Hepatocyte (in vitro differentiated cells): ENCODE results near the gene YEATS2. TPM values are rescaled to one million over a fixed set of nuclear protein-coding genes. Genes with fewer than 3 reads are reported as not detected.

Source experiments
- DNase-seq: peaks from one replicate; pipeline ENCODE4 v3.0.0-alpha.2; 2016; ENCODE audit warnings: low spot score
- H2AFZ ChIP-seq: fragments of 200-600 bp; sonication (generic); 2 replicates; pipeline ENCODE4 v1.6.0; 2016; ENCODE audit warnings: antibody characterized with exemption, mild to moderate bottlenecking
- H3K27ac ChIP-seq: fragments of 200-600 bp; sonication (generic); 2 replicates; pipeline ENCODE4 v1.5.1; 2016; ENCODE audit warnings: mild to moderate bottlenecking
- H3K27me3 ChIP-seq: fragments of 200-600 bp; sonication (generic); 2 replicates; pipeline ENCODE4 v1.6.1; 2016
- H3K36me3 ChIP-seq: fragments of 200-600 bp; sonication (generic); replicated peaks from 2 replicates; pipeline ENCODE4 v1.5.1; 2016; ENCODE audit warnings: low read depth; ENCODE audit not compliant: insufficient read depth
- H3K4me1 ChIP-seq: fragments of 200-600 bp; sonication (generic); 2 replicates; pipeline ENCODE4 v1.5.1; 2016; ENCODE audit warnings: mild to moderate bottlenecking, moderate library complexity; ENCODE audit not compliant: insufficient read depth
- H3K4me2 ChIP-seq: fragments of 200-600 bp; sonication (generic); 2 replicates; pipeline ENCODE4 v1.6.0; 2016
- H3K4me3 ChIP-seq: fragments of 200-600 bp; sonication (generic); 2 replicates; pipeline ENCODE4 v1.5.1; 2016; ENCODE audit warnings: mild to moderate bottlenecking
- H3K79me2 ChIP-seq: fragments of 200-600 bp; sonication (generic); 2 replicates; pipeline ENCODE4 v1.6.0; 2017; ENCODE audit warnings: mild to moderate bottlenecking
- H3K9me2 ChIP-seq: fragments of 200-600 bp; sonication (generic); replicated peaks from 2 replicates; pipeline ENCODE4 v1.6.0; 2017; ENCODE audit warnings: mild to moderate bottlenecking; ENCODE audit not compliant: insufficient read depth
- H3K9me3 ChIP-seq: fragments of 200-600 bp; sonication (generic); 2 replicates; pipeline ENCODE4 v1.5.1; 2016; ENCODE audit warnings: low read depth, mild to moderate bottlenecking
- H4K20me1 ChIP-seq: fragments of 200-600 bp; sonication (generic); 2 replicates; pipeline ENCODE4 v1.6.0; 2016; ENCODE audit warnings: mild to moderate bottlenecking; ENCODE audit not compliant: insufficient read depth, poor library complexity, severe bottlenecking
- CTCF ChIP-seq: fragments of 200-600 bp; sonication (generic); IDR thresholded peaks from 2 replicates; pipeline ENCODE4 v1.5.1; 2016; ENCODE audit warnings: antibody characterized with exemption, mild to moderate bottlenecking; ENCODE audit not compliant: poor library complexity
- EZH2 ChIP-seq: fragments of 200-600 bp; sonication (generic); IDR thresholded peaks from 2 replicates; pipeline ENCODE4 v1.6.1; 2016; ENCODE audit warnings: antibody characterized with exemption, mild to moderate bottlenecking, borderline replicate concordance
- EZH2phosphoT487 ChIP-seq: fragments of 200-600 bp; sonication (generic); IDR thresholded peaks from one replicate; pipeline ENCODE4 v1.6.1; 2018; ENCODE audit warnings: antibody characterized with exemption, mild to moderate bottlenecking, low read depth, moderate library complexity; ENCODE audit not compliant: unreplicated experiment, severe bottlenecking
- WGBS: methylation state at CpG from one replicate; pipeline ENCODE4 v1.1.6; 2016; ENCODE audit warnings: low lambda C conversion rate; ENCODE audit errors: missing lambda C conversion rate; 5-methylcytosine and 5-hydroxymethylcytosine counted together
- polyA plus RNA-seq: library from polyadenylated mRNA; unstranded; fragments of >200 nt; fragmentation: Nextera tagmentation; extraction: Ambion mirVana; gene quantifications from 2 replicates; pipeline ENCODE4 v1.2.1, GENCODE V29; 2016
- total RNA-seq: library from RNA; depleted of rRNA; stranded (reverse); fragments of >200 nt; gene quantifications from 2 replicates; pipeline ENCODE4 v1.2.3, GENCODE V29; 2014

YEATS2 gene
- total and polyA plus RNA-seq, 2 experiments from 2014 or later, result 12.5 to 21.5 TPM

- peaks cover 5% of the 10 kb centered on the region for H3K36me3 ChIP-seq
- H3K27ac ChIP-seq, result peak overlapping the region; percentile 83
- H3K4me1 ChIP-seq, result peaks cover 20% of the 10 kb centered on the region
- H3K4me2 ChIP-seq, result peak overlapping the region; percentile 45
- no peaks in the 10 kb centered on the region for H4K20me1 ChIP-seq
- no peaks in the 10 kb centered on the region for H3K9me2 ChIP-seq
- WGBS, result 66% methylated on average over 7 of the region's 7 CpGs
- H3K27me3 ChIP-seq, result no peaks in the 10 kb centered on the region
- TF ChIP-seq EZH2 (no peak), CTCF (no peak), EZH2phosphoT487 (no peak)
- H3K4me3 ChIP-seq, result no peak overlapping the region
- peak; percentile 65 for DNase-seq
- no peak overlapping the region for H2AFZ ChIP-seq
- no peaks in the 10 kb centered on the region for H3K79me2 ChIP-seq
- no peaks in the 10 kb centered on the region for H3K9me3 ChIP-seq
These were observed 67.5 kb downstream of the YEATS2 start for GRCh38 chr3:183764847-183765731.

GRCh38 chr3:183766107-183766506 is 68.5 kb downstream of the YEATS2 start:
- H3K4me3 ChIP-seq, result no peak overlapping the region
- H3K9me2 ChIP-seq, result no peaks in the 10 kb centered on the region
- no peak overlapping the region for H3K4me2 ChIP-seq
- H3K4me1 ChIP-seq, result peaks cover 20% of the 10 kb centered on the region
- H3K27ac ChIP-seq, result peak overlapping the region; percentile 59
- no peaks in the 10 kb centered on the region for H3K27me3 ChIP-seq
- DNase-seq, result no peak
- no peak overlapping the region for H2AFZ ChIP-seq
- TF ChIP-seq EZH2phosphoT487, result no peak
- H3K36me3 ChIP-seq, result peaks cover 5% of the 10 kb centered on the region
- H3K9me3 ChIP-seq, result no peaks in the 10 kb centered on the region
- no peaks in the 10 kb centered on the region for H3K79me2 ChIP-seq
- no peaks in the 10 kb centered on the region for H4K20me1 ChIP-seq

GRCh38 chr3:183766745-183767606 is 69.4 kb downstream of the YEATS2 start:
- Histone ChIP-seq H3K27me3 (no peaks in the 10 kb centered on the region), H3K36me3 (no peaks in the 10 kb centered on the region), H3K9me2 (no peaks in the 10 kb centered on the region), H3K4me3 (no peak overlapping the region), H3K4me2 (no peak overlapping the region), H3K27ac (peak overlapping the region; percentile 59), H3K4me1 (peaks cover 20% of the 10 kb centered on the region), H3K79me2 (no peaks in the 10 kb centered on the region), H4K20me1 (no peaks in the 10 kb centered on the region), H2AFZ (no peak overlapping the region), H3K9me3 (no peaks in the 10 kb centered on the region)
- 79% methylated on average over 9 of the region's 9 CpGs for WGBS
- DNase-seq, result peak; percentile 86
- no peak for TF ChIP-seq EZH2
- TF ChIP-seq CTCF, result peak; percentile 79

GRCh38 chr3:183768114-183768513 is 70.5 kb downstream of the YEATS2 start:
- Histone ChIP-seq H3K4me2 (no peak overlapping the region), H2AFZ (no peak overlapping the region), H3K4me3 (no peak overlapping the region), H3K9me3 (no peaks in the 10 kb centered on the region), H3K27me3 (no peaks in the 10 kb centered on the region), H3K4me1 (peaks cover 20% of the 10 kb centered on the region), H3K79me2 (no peaks in the 10 kb centered on the region), H3K9me2 (no peaks in the 10 kb centered on the region), H3K27ac (no peak overlapping the region), H3K36me3 (no peaks in the 10 kb centered on the region), H4K20me1 (no peaks in the 10 kb centered on the region)
- TF ChIP-seq EZH2phosphoT487 (no peak), EZH2 (no peak), CTCF (no peak)
- WGBS, result 92% methylated on average over 8 of the region's 8 CpGs
- no peak for DNase-seq
